HEK293T (cell line): Measurements from ENCODE around the gene SFI1.

Experiments
- BHLHE40 ChIP-seq: fragments of 450-650 bp; IDR thresholded peaks from 2 replicates; pipeline ENCODE4 v1.6.1; 2016; ENCODE audit warnings: mild to moderate bottlenecking, moderate library complexity, borderline replicate concordance
- SP1 ChIP-seq: fragments of 450-650 bp; IDR thresholded peaks from 2 replicates; pipeline ENCODE4 v1.6.1; 2017
- TARDBP ChIP-seq: fragments of 450-650 bp; IDR thresholded peaks from 2 replicates; pipeline ENCODE4 v1.6.1; 2016

DNA sequence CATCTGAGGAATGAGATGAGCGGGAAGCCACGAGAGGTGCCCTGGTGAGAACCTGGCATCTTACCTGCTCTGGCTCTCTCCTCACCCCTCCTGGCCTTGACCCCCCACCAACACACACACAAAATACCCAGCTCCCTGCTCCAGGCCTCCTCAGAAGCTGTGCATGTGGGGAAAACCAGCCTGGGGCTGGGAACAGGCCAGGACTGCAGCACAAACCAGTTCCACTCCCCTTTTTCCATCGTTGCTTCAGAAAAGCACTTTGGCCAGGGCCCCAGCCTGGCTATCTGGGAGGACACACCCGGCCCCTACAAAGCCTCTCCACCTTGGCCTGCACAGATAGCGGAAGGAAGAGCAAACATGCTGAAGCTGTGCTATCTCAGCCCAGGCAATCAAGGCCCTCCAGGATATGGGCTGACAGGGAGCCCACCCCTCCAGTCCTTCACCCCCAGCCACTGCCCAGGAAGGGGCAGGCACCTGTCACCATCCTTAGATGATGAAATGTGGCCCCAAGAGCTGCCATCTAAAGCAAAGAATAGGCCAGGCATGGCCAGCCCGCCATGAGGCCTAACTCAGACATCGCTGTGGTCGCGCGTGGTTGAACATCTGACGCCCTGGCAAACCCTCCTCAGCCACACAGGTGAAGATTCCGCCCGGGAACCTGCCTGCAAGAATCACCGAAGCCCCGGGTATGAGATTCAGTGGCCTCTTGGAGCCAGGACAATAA is 130.3 kb downstream of the SFI1 start:
- TF ChIP-seq BHLHE40 (no peak), SP1 (no peak), TARDBP (no peak)
